Prostate gland (tissue), 2 donors: ENCODE data around the gene PTPRK. TPM values are rescaled to one million over a fixed set of nuclear protein-coding genes. Genes with fewer than 3 reads are reported as not detected.

ENCODE experiments used
- DNase-seq: peaks from one replicate; pipeline ENCODE4 v3.0.0-alpha.2; 2019; ENCODE audit warnings: low spot score
- H3K27ac ChIP-seq, 2 donors: fragments of 200-600 bp; sonication (generic); 2 replicates each; pipeline ENCODE4 v1.5.1; 2017 to 2019
- H3K27me3 ChIP-seq: fragments of 200-600 bp; sonication (generic); replicated peaks from 2 replicates; pipeline ENCODE4 v1.5.1; 2019; ENCODE audit not compliant: insufficient read depth
- H3K36me3 ChIP-seq, 2 donors: fragments of 200-600 bp; sonication (generic); 1 replicate in 1 of 2; 2 replicates in 1 of 2; pipeline versions ENCODE4 v1.5.1 to v1.8.1; 2017 to 2019
- H3K4me1 ChIP-seq: fragments of 200-600 bp; sonication (generic); replicated peaks from 2 replicates; pipeline ENCODE4 v1.5.1; 2019
- H3K4me3 ChIP-seq, 2 donors: fragments of 200-600 bp; sonication (generic); 2 replicates each; pipeline ENCODE4 v1.5.1; 2017 to 2019
- H3K9me3 ChIP-seq: fragments of 200-600 bp; sonication (generic); 2 replicates; pipeline ENCODE4 v1.5.1; 2017
- POLR2A ChIP-seq: fragments of 450-650 bp; IDR thresholded peaks from one replicate; pipeline ENCODE4 v1.6.1; 2016; ENCODE audit warnings: antibody characterized with exemption, mild to moderate bottlenecking
- POLR2AphosphoS5 ChIP-seq: sonication (generic); formaldehyde crosslinking; IDR thresholded peaks from one replicate; pipeline ENCODE4 v1.6.1; 2017; ENCODE audit warnings: antibody characterized with exemption
- WGBS: methylation state at CpG from one replicate; pipeline ENCODE4 v1.1.5; 2018; 5-methylcytosine and 5-hydroxymethylcytosine counted together
- intact Hi-C: fragments of 100-400 bp; cut with DNase I; formaldehyde crosslinking; loops from one replicate; pipeline ENCODE4 v1.14.2; 2022
- total RNA-seq, 2 donors: library from RNA; depleted of rRNA; stranded (reverse); fragments of >200 nt; gene quantifications; one replicate each; pipeline ENCODE4 v1.1.0, GENCODE V29; 2016
- TF ChIP-seq, protein P1 (sequence below), 4 experiments: fragments of 200-600 bp in 2 of 4; fragments of 450-650 bp in 2 of 4; sonication (generic) in 2 of 4; IDR thresholded peaks; 1 replicate in 3 of 4; 2 replicates in 1 of 4; pipeline ENCODE4 v1.5.1; 2016 to 2019; ENCODE audit warnings: antibody characterized with exemption in 4 of 4, mild to moderate bottlenecking in 2 of 4, moderate library complexity in 2 of 4

PTPRK gene
- total RNA-seq, 2 donors from 2014 or later = 32.0 to 64.6 TPM

DNA sequence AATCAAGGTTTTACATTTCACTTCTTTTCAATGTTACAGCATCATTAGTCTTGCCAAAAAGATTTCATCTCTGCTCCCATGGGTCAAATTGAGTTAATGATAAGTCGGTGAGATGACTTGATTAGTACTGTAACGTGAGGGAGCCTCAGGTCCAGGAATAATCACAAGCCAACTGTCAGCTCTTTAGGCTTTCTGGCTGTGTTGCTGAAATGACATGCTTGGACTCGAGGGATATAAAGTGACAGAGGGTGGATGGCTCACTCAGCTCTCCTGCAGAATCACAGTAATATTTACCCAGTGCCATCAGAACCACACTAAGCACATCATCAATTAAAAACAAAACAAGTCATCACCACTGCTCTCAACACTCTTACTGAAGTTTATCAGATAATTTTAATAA is 423.4 kb downstream of the PTPRK start:
- H3K27ac ChIP-seq = no peak overlapping the region
- no peak for TF ChIP-seq POLR2A
- TF ChIP-seq, protein P1, sequence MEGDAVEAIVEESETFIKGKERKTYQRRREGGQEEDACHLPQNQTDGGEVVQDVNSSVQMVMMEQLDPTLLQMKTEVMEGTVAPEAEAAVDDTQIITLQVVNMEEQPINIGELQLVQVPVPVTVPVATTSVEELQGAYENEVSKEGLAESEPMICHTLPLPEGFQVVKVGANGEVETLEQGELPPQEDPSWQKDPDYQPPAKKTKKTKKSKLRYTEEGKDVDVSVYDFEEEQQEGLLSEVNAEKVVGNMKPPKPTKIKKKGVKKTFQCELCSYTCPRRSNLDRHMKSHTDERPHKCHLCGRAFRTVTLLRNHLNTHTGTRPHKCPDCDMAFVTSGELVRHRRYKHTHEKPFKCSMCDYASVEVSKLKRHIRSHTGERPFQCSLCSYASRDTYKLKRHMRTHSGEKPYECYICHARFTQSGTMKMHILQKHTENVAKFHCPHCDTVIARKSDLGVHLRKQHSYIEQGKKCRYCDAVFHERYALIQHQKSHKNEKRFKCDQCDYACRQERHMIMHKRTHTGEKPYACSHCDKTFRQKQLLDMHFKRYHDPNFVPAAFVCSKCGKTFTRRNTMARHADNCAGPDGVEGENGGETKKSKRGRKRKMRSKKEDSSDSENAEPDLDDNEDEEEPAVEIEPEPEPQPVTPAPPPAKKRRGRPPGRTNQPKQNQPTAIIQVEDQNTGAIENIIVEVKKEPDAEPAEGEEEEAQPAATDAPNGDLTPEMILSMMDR (IDR thresholded peaks at IDR 0.05) = no peak
- TF ChIP-seq POLR2AphosphoS5 = no peak
- H3K4me3 ChIP-seq = no peak overlapping the region
- H3K36me3 ChIP-seq = no peaks in the 10 kb centered on the region
- no peaks in the 10 kb centered on the region for H3K27me3 ChIP-seq
- no peaks in the 10 kb centered on the region for H3K4me1 ChIP-seq
- 29% methylated on average over 3 of the region's 3 CpGs for WGBS
- no peak for DNase-seq
- intact Hi-C loops = no loop called here
- H3K9me3 ChIP-seq = no peaks in the 10 kb centered on the region

DNA sequence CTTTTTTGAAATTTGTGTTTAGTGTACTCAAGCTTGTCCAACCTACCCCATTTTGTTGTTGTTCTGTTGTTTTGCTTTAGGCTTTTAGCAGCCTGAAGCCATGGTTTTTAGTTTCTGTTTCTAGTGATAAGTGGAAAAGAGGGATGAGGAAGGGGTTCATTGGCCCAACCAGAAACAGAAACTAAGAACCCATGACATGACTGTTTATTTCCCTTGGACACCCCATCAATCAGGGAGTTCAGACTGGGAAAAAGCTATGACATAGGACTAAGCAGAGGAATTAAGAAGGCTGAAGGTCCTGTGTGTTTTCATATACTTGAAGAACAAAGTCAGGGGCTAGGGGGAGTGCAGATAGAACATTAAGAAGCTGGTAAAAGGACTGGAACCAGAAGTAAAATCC is 425.0 kb downstream of the PTPRK start:
- H3K27me3 ChIP-seq = no peaks in the 10 kb centered on the region
- no peak overlapping the region for H3K27ac ChIP-seq
- H3K9me3 ChIP-seq = no peaks in the 10 kb centered on the region
- H3K4me3 ChIP-seq = no peak overlapping the region
- intact Hi-C loops = no loop called here
- no peaks in the 10 kb centered on the region for H3K36me3 ChIP-seq
- TF ChIP-seq POLR2AphosphoS5 = no peak
- TF ChIP-seq, protein P1 (IDR thresholded peaks at IDR 0.05) = no peak
- TF ChIP-seq POLR2A = no peak
- DNase-seq = no peak
- H3K4me1 ChIP-seq = no peaks in the 10 kb centered on the region

DNA sequence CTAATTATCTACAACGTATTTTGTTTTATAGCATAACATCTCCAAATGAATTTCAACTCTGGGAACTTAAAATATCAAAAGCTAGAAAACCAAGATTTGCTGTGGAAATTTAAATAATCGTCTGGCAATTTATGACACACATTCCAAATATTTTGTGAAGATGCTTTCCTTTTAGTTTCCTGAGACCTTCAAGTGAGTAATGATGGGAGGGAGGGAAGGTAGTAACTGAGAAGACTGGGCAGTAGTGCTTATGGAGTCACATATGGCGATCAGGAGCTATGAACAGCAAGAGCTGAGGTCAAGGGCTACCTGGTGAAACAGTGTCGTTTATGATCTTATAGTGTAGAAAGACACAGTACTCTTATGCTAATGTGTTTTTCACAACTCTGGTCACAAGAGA is 441.4 kb downstream of the PTPRK start:
- DNase-seq = no peak
- H3K27me3 ChIP-seq = no peaks in the 10 kb centered on the region
- no peak overlapping the region for H3K4me3 ChIP-seq
- no peaks in the 10 kb centered on the region for H3K36me3 ChIP-seq
- 87% methylated on average over 4 of the region's 4 CpGs for WGBS
- no peak overlapping the region for H3K27ac ChIP-seq
- H3K9me3 ChIP-seq = no peaks in the 10 kb centered on the region
- no peaks in the 10 kb centered on the region for H3K4me1 ChIP-seq
- TF ChIP-seq POLR2A (no peak), POLR2AphosphoS5 (no peak)
- TF ChIP-seq, protein P1 (IDR thresholded peaks at IDR 0.05) = no peak
- intact Hi-C loops = no loop called here

DNA sequence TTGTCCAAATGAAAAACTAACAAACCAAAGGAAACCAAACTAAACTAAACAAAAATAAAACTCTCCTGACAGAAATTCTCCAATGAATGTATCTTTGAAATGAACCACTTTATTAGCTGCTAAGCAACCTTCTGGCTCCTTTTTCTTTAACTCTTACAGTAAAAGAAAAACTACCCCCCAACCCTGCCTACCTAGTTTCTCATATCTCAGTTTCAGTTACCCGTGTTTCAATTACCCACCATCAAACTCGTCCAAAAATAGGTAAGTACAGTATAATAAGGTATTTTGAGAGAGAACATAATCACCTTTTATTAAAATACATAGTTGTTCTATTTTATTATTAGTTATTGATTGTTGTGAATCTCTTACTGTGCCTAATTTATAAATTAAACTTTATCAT is 442.1 kb downstream of the PTPRK start:
- no peak for DNase-seq
- WGBS = 91% methylated on average over 2 of the region's 2 CpGs
- H3K27ac ChIP-seq = no peak overlapping the region
- TF ChIP-seq, protein P1 (IDR thresholded peaks at IDR 0.05) = no peak
- TF ChIP-seq POLR2AphosphoS5 (no peak), POLR2A (no peak)
- no peaks in the 10 kb centered on the region for H3K4me1 ChIP-seq
- no peak overlapping the region for H3K4me3 ChIP-seq
- no peaks in the 10 kb centered on the region for H3K27me3 ChIP-seq
- H3K9me3 ChIP-seq = no peaks in the 10 kb centered on the region
- no peaks in the 10 kb centered on the region for H3K36me3 ChIP-seq
- intact Hi-C loops = no loop called here

DNA sequence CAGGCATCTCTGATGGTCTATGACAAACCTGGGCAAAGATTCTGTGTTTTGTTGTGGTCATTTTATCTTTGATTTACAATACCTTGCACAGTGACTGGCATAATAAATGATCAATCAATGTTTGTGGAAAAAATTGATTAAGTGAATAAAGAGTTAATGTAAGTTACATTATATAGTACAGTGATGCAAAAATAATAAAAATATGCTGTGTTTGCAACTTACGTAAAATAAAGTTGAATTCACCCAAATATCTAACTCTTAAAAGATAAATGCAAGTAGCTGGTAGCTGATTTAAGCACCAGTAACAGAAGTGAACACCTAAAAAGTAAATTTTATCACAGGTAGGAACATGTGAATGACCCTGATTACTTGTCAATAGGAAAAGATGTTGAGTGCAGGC is 443.6 kb downstream of the PTPRK start:
- no peaks in the 10 kb centered on the region for H3K36me3 ChIP-seq
- no peak overlapping the region for H3K4me3 ChIP-seq
- no peaks in the 10 kb centered on the region for H3K9me3 ChIP-seq
- no peak overlapping the region for H3K27ac ChIP-seq
- no peak for DNase-seq
- intact Hi-C loops = no loop called here
- no peaks in the 10 kb centered on the region for H3K4me1 ChIP-seq
- WGBS = 98% methylated on average over 1 of the region's 1 CpG
- TF ChIP-seq POLR2A = no peak
- H3K27me3 ChIP-seq = no peaks in the 10 kb centered on the region
